ENCODE data around the gene IL19.

Gene IL19

DNA sequence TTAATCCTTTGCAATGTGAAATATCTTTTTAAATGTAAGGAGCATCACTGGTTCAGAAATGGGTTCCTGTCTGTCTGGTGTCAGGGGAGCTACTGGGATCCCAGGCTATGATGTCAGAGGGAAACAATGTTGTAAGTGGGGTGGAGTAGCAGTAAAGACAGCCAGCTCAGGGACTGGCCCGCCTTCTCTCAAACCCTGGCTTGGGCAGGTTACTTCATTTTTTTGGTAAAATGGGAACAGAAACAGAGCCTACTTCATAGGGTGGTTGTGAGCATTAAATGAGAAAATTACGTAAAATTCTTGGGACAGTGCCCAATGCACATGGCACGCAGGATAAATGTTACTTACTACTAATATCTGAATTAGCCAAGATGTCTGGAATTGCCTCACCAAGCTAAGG, 64.1 kb downstream of the IL19 start:
- TF ChIP-seq, protein P1, sequence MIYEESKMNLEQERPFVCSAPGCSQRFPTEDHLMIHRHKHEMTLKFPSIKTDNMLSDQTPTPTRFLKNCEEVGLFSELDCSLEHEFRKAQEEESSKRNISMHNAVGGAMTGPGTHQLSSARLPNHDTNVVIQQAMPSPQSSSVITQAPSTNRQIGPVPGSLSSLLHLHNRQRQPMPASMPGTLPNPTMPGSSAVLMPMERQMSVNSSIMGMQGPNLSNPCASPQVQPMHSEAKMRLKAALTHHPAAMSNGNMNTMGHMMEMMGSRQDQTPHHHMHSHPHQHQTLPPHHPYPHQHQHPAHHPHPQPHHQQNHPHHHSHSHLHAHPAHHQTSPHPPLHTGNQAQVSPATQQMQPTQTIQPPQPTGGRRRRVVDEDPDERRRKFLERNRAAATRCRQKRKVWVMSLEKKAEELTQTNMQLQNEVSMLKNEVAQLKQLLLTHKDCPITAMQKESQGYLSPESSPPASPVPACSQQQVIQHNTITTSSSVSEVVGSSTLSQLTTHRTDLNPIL (CRISPR knock-in tag; IDR thresholded peaks at IDR 0.05; ENCODE audit: low read depth) = no peak
- no peak for TF ChIP-seq ZNF70 (CRISPR knock-in tag; IDR thresholded peaks at IDR 0.05)
- no peak for TF ChIP-seq SNAI2 (CRISPR knock-in tag; IDR thresholded peaks at IDR 0.05)
- no peak for TF ChIP-seq ZFP3 (CRISPR knock-in tag; IDR thresholded peaks at IDR 0.05)
- TF ChIP-seq, protein P2, sequence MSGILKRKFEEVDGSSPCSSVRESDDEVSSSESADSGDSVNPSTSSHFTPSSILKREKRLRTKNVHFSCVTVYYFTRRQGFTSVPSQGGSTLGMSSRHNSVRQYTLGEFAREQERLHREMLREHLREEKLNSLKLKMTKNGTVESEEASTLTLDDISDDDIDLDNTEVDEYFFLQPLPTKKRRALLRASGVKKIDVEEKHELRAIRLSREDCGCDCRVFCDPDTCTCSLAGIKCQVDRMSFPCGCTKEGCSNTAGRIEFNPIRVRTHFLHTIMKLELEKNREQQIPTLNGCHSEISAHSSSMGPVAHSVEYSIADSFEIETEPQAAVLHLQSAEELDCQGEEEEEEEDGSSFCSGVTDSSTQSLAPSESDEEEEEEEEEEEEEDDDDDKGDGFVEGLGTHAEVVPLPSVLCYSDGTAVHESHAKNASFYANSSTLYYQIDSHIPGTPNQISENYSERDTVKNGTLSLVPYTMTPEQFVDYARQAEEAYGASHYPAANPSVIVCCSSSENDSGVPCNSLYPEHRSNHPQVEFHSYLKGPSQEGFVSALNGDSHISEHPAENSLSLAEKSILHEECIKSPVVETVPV (CRISPR knock-in tag; IDR thresholded peaks at IDR 0.05) = no peak
- no peak for TF ChIP-seq TCF4 (CRISPR knock-in tag; IDR thresholded peaks at IDR 0.05; ENCODE audit: borderline replicate concordance)
- no peak for TF ChIP-seq CSDC2 (CRISPR knock-in tag; IDR thresholded peaks at IDR 0.05)
- no peak for TF ChIP-seq OSR1 (CRISPR knock-in tag; IDR thresholded peaks at IDR 0.05)
- no peak for TF ChIP-seq GLIS3 (CRISPR knock-in tag; IDR thresholded peaks at IDR 0.05)
- no peak for TF ChIP-seq PPARA (CRISPR knock-in tag; IDR thresholded peaks at IDR 0.05; ENCODE audit: borderline replicate concordance)
- no peak for TF ChIP-seq RARB (CRISPR knock-in tag; IDR thresholded peaks at IDR 0.05)
- TF ChIP-seq, protein P3, sequence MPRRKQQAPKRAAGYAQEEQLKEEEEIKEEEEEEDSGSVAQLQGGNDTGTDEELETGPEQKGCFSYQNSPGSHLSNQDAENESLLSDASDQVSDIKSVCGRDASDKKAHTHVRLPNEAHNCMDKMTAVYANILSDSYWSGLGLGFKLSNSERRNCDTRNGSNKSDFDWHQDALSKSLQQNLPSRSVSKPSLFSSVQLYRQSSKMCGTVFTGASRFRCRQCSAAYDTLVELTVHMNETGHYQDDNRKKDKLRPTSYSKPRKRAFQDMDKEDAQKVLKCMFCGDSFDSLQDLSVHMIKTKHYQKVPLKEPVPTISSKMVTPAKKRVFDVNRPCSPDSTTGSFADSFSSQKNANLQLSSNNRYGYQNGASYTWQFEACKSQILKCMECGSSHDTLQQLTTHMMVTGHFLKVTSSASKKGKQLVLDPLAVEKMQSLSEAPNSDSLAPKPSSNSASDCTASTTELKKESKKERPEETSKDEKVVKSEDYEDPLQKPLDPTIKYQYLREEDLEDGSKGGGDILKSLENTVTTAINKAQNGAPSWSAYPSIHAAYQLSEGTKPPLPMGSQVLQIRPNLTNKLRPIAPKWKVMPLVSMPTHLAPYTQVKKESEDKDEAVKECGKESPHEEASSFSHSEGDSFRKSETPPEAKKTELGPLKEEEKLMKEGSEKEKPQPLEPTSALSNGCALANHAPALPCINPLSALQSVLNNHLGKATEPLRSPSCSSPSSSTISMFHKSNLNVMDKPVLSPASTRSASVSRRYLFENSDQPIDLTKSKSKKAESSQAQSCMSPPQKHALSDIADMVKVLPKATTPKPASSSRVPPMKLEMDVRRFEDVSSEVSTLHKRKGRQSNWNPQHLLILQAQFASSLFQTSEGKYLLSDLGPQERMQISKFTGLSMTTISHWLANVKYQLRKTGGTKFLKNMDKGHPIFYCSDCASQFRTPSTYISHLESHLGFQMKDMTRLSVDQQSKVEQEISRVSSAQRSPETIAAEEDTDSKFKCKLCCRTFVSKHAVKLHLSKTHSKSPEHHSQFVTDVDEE (CRISPR knock-in tag; IDR thresholded peaks at IDR 0.05) = no peak
- no peak for TF ChIP-seq ARNTL (CRISPR knock-in tag; IDR thresholded peaks at IDR 0.05; ENCODE audit: borderline replicate concordance, low read depth)
- TF ChIP-seq, protein P4, sequence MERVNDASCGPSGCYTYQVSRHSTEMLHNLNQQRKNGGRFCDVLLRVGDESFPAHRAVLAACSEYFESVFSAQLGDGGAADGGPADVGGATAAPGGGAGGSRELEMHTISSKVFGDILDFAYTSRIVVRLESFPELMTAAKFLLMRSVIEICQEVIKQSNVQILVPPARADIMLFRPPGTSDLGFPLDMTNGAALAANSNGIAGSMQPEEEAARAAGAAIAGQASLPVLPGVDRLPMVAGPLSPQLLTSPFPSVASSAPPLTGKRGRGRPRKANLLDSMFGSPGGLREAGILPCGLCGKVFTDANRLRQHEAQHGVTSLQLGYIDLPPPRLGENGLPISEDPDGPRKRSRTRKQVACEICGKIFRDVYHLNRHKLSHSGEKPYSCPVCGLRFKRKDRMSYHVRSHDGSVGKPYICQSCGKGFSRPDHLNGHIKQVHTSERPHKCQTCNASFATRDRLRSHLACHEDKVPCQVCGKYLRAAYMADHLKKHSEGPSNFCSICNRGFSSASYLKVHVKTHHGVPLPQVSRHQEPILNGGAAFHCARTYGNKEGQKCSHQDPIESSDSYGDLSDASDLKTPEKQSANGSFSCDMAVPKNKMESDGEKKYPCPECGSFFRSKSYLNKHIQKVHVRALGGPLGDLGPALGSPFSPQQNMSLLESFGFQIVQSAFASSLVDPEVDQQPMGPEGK (CRISPR knock-in tag; IDR thresholded peaks at IDR 0.05; ENCODE audit: borderline replicate concordance) = no peak
- TF ChIP-seq, protein P5, sequence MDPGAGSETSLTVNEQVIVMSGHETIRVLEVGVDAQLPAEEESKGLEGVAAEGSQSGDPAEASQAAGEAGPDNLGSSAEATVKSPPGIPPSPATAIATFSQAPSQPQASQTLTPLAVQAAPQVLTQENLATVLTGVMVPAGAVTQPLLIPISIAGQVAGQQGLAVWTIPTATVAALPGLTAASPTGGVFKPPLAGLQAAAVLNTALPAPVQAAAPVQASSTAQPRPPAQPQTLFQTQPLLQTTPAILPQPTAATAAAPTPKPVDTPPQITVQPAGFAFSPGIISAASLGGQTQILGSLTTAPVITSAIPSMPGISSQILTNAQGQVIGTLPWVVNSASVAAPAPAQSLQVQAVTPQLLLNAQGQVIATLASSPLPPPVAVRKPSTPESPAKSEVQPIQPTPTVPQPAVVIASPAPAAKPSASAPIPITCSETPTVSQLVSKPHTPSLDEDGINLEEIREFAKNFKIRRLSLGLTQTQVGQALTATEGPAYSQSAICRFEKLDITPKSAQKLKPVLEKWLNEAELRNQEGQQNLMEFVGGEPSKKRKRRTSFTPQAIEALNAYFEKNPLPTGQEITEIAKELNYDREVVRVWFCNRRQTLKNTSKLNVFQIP (CRISPR knock-in tag; IDR thresholded peaks at IDR 0.05; ENCODE audit: borderline replicate concordance, low read depth) = no peak
- no peak for TF ChIP-seq ESRRG (CRISPR knock-in tag; IDR thresholded peaks at IDR 0.05)
- no peak for TF ChIP-seq ISL1 (CRISPR knock-in tag; IDR thresholded peaks at IDR 0.05)
- no peak for TF ChIP-seq ZFP30 (CRISPR knock-in tag; IDR thresholded peaks at IDR 0.05)
- TF ChIP-seq ZNF565 (CRISPR knock-in tag; conservative IDR thresholded peaks at IDR 0.05; ENCODE audit: low read depth) = no peak
- no peak for TF ChIP-seq BACH2 (CRISPR knock-in tag; IDR thresholded peaks at IDR 0.05; ENCODE audit: borderline replicate concordance)
- no peak for ATAC-seq

DNA sequence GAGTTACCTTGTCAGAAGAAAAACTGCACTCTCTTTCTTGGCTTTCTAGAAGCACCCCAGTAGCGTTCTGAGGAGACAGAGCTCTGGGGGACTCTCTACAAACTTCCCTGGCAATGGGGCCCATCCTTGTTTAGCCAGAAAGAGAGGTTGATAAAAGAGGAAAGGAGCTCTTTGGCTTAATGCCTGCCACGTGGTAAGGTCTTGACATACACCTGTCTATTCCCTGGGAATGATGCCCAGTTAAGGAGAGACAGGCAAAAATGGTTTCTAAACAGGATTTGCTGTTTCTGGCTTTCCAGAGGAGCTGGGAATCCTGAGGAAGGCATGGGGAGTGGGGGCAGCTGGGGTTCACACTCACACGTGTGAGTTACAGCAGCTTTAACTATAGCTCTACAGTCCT, 64.6 kb downstream of the IL19 start:
- TF ChIP-seq, protein P3 (CRISPR knock-in tag; IDR thresholded peaks at IDR 0.05) = no peak
- TF ChIP-seq ISL1 (CRISPR knock-in tag; IDR thresholded peaks at IDR 0.05) = no peak
- ATAC-seq = no peak
